GM19025 (cell line): Measurements from ENCODE around the gene BLCAP.

ENCODE experiments used
- ATAC-seq: cut with Tn5 transposase; IDR thresholded peaks from one replicate; pipeline ENCODE4 v1.9.1; 2021; ENCODE audit warnings: mild to moderate bottlenecking, low read depth, moderate library complexity; ENCODE audit not compliant: unreplicated experiment

The BLCAP gene

GRCh38 chr20:37531856-37532255 is 4.2 kb upstream of the BLCAP start:
- no peak for ATAC-seq

- ATAC-seq = no peak
Observed at GRCh38 chr20:37530696-37531095, 3.0 kb upstream of the BLCAP start.

- ATAC-seq = no peak
Observed at GRCh38 chr20:37529968-37530600, 2.4 kb upstream of the BLCAP start.

- no peak for ATAC-seq
Observed at GRCh38 chr20:37529214-37529967, 1.7 kb upstream of the BLCAP start.

GRCh38 chr20:37528446-37529213 is 954 bp upstream of the BLCAP start:
- ATAC-seq = no peak

- ATAC-seq = no peak
Observed at GRCh38 chr20:37526839-37527637, 638 bp downstream of the BLCAP start.

GRCh38 chr20:37526238-37526838 is 1.3 kb downstream of the BLCAP start:
- no peak for ATAC-seq

GRCh38 chr20:37525810-37526209 is 1.9 kb downstream of the BLCAP start:
- no peak for ATAC-seq

GRCh38 chr20:37524859-37525708 is 2.6 kb downstream of the BLCAP start:
- ATAC-seq = no peak

GRCh38 chr20:37523911-37524700 is 3.6 kb downstream of the BLCAP start:
- ATAC-seq = no peak

- ATAC-seq = no peak
Observed at GRCh38 chr20:37523012-37523391, 4.7 kb downstream of the BLCAP start.

GRCh38 chr20:37522260-37523011 is 5.2 kb downstream of the BLCAP start:
- ATAC-seq = no peak

GRCh38 chr20:37521061-37521771 is 6.5 kb downstream of the BLCAP start, which contains the start of gene NNAT:
TSS of gene NNAT (plus strand) at chr20:37521250. CDS start at chr20:37521332, 82 bp downstream.
- no peak for ATAC-seq

- ATAC-seq = no peak
Observed at GRCh38 chr20:37520419-37520955, 7.2 kb downstream of the BLCAP start.

- ATAC-seq = no peak
Observed at GRCh38 chr20:37519508-37520418, 7.9 kb downstream of the BLCAP start.
